Smooth muscle cell (in vitro differentiated cells): Measurements from ENCODE around the gene CYP4F2. TPM values are rescaled to one million over a fixed set of nuclear protein-coding genes. Genes with fewer than 3 reads are reported as not detected.
"Not testable (repeated sequence)": the region's sequence is repeated elsewhere in the genome, so short reads cannot be mapped to it uniquely, and the experiment has no call there.

Experiments used
- DNase-seq: peaks from one replicate; lab custom pipeline; 2025; ENCODE audit not compliant: unreplicated experiment; lab: John Stamatoyannopoulos, UW
- H2AFZ ChIP-seq: fragments of 200-600 bp; sonication (generic); 2 replicates; pipeline ENCODE4 v1.6.0; 2016; ENCODE audit warnings: antibody characterized with exemption, low read depth, mild to moderate bottlenecking
- H3F3A ChIP-seq: fragments of 200-600 bp; sonication (generic); 2 replicates; pipeline ENCODE4 v1.6.0; 2017; ENCODE audit warnings: antibody characterized with exemption, low read depth
- H3K27ac ChIP-seq: fragments of 200-600 bp; sonication (generic); 2 replicates; pipeline ENCODE4 v1.5.1; 2016; ENCODE audit warnings: low read depth, mild to moderate bottlenecking
- H3K27me3 ChIP-seq: fragments of 200-600 bp; sonication (generic); 2 replicates; pipeline ENCODE4 v1.6.1; 2016; ENCODE audit warnings: low read depth, mild to moderate bottlenecking
- H3K36me3 ChIP-seq: fragments of 200-600 bp; sonication (generic); 2 replicates; pipeline ENCODE4 v1.5.1; 2016; ENCODE audit warnings: low read depth
- H3K4me1 ChIP-seq: fragments of 200-600 bp; sonication (generic); 2 replicates; pipeline ENCODE4 v1.5.1; 2016; ENCODE audit warnings: low read depth
- H3K4me2 ChIP-seq: fragments of 200-600 bp; sonication (generic); 2 replicates; pipeline ENCODE4 v1.6.0; 2016; ENCODE audit warnings: mild to moderate bottlenecking
- H3K4me3 ChIP-seq: fragments of 200-600 bp; sonication (generic); 2 replicates; pipeline ENCODE4 v1.5.1; 2016; ENCODE audit warnings: mild to moderate bottlenecking
- H3K79me2 ChIP-seq: fragments of 200-600 bp; sonication (generic); 2 replicates; pipeline ENCODE4 v1.6.0; 2016; ENCODE audit warnings: low read depth, mild to moderate bottlenecking
- H3K9ac ChIP-seq: fragments of 200-600 bp; sonication (generic); 2 replicates; pipeline ENCODE4 v1.6.0; 2016; ENCODE audit warnings: low read depth
- H3K9me3 ChIP-seq: fragments of 200-600 bp; sonication (generic); replicated peaks from 2 replicates; pipeline ENCODE4 v1.5.1; 2016; ENCODE audit warnings: low read depth
- H4K20me1 ChIP-seq: fragments of 200-600 bp; sonication (generic); 2 replicates; pipeline ENCODE4 v1.6.0; 2016; ENCODE audit warnings: low read depth
- CTCF ChIP-seq: fragments of 200-600 bp; sonication (generic); IDR thresholded peaks from 2 replicates; pipeline ENCODE4 v1.5.1; 2017; ENCODE audit warnings: borderline replicate concordance, mild to moderate bottlenecking, antibody characterized with exemption; ENCODE audit not compliant: insufficient read depth, poor library complexity, severe bottlenecking
- WGBS: methylation state at CpG from one replicate; pipeline ENCODE4 v1.1.7; 2016; ENCODE audit warnings: low lambda C conversion rate; 5-methylcytosine and 5-hydroxymethylcytosine counted together
- polyA plus RNA-seq: library from polyadenylated mRNA; unstranded; fragments of >200 nt; fragmentation: Nextera tagmentation; extraction: Ambion mirVana; gene quantifications from 2 replicates; pipeline ENCODE4 v1.2.1, GENCODE V29; 2016
- total RNA-seq: library from RNA; depleted of rRNA; stranded (reverse); fragments of >200 nt; gene quantifications from 2 replicates; pipeline ENCODE4 v1.2.3, GENCODE V29; 2014

Gene CYP4F2
- total and polyA plus RNA-seq, 2 experiments from 2014 or later: not detected

DNA sequence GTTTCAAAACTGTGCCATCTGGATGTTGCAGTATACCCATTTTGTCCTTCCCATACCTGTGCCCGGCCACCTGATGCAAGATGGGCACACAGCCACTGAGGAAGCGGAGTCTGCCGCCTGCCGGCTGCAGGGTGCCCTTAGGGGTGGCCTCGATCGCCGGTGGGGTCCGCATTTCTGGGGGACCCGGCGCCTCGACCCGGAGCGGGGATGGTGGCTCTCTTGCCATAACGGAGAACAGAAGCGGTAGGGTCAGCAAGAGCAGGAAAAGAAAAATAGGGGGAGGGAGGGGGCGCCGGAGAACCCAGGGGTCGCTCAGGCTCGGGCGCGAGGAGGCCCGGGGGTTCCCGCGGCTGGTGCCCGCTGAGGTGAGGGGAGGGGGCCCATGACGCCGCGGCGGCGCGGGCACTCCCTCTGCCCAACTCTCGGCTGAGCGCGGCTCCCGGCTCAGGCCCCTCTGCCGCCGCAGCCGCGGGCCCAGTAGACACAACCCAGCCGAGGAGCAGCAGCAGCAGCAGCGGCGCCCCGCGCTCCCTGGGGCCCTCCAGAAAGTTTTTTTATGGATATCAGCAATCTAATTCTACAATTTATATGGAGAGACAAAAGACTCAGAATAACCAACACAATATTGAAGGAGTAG is 13.8 kb upstream of the CYP4F2 start:
- Histone ChIP-seq H3K79me2 (no peaks in the 10 kb centered on the region), H3K4me3 (no peak overlapping the region), H3K27ac (no peak overlapping the region), H3F3A (no peaks in the 10 kb centered on the region), H3K4me2 (no peak overlapping the region), H3K4me1 (no peaks in the 10 kb centered on the region), H3K9ac (no peak overlapping the region), H3K27me3 (no peaks in the 10 kb centered on the region), H4K20me1 (no peaks in the 10 kb centered on the region), H3K36me3 (no peaks in the 10 kb centered on the region), H3K9me3 (peaks cover under 1% of the 10 kb centered on the region), H2AFZ (no peak overlapping the region)
- WGBS: 95% methylated on average over 35 of the region's 44 CpGs
- TF ChIP-seq CTCF: no peak
- no peak for DNase-seq

- H4K20me1 ChIP-seq: no peaks in the 10 kb centered on the region
- H3K36me3 ChIP-seq: no peaks in the 10 kb centered on the region
- H3K4me2 ChIP-seq: no peak overlapping the region
- no peaks in the 10 kb centered on the region for H3K27me3 ChIP-seq
- no peaks in the 10 kb centered on the region for H3K79me2 ChIP-seq
- no peak overlapping the region for H3K27ac ChIP-seq
- no peak for TF ChIP-seq CTCF
- H3F3A ChIP-seq: no peaks in the 10 kb centered on the region
- H3K4me1 ChIP-seq: no peaks in the 10 kb centered on the region
- H3K4me3 ChIP-seq: no peak overlapping the region
- no peak overlapping the region for H3K9ac ChIP-seq
- peaks cover 9% of the 10 kb centered on the region for H3K9me3 ChIP-seq
- no peak overlapping the region for H2AFZ ChIP-seq
- no peak for DNase-seq
Observed at GRCh38 chr19:15905026-15905425, 7.2 kb upstream of the CYP4F2 start.

GRCh38 chr19:15902898-15903297 is 5.0 kb upstream of the CYP4F2 start:
- not testable (repeated sequence) for H3K27me3 ChIP-seq, H3K79me2 ChIP-seq, H3K27ac ChIP-seq, H3K4me3 ChIP-seq, H3K4me2 ChIP-seq, H3K4me1 ChIP-seq, H3K36me3 ChIP-seq, H3F3A ChIP-seq, DNase-seq, H3K9me3 ChIP-seq, H4K20me1 ChIP-seq, H3K9ac ChIP-seq, H2AFZ ChIP-seq
- WGBS: 81% methylated on average over 29 of the region's 29 CpGs

GRCh38 chr19:15902254-15902653 is 4.4 kb upstream of the CYP4F2 start:
- Histone ChIP-seq H3K4me1 (no peaks in the 10 kb centered on the region), H3K36me3 (no peaks in the 10 kb centered on the region), H3K79me2 (no peaks in the 10 kb centered on the region), H3F3A (no peaks in the 10 kb centered on the region), H3K27ac (no peak overlapping the region), H3K9ac (no peak overlapping the region), H3K4me3 (no peak overlapping the region), H4K20me1 (no peaks in the 10 kb centered on the region), H3K27me3 (no peaks in the 10 kb centered on the region), H3K4me2 (no peak overlapping the region), H3K9me3 (peaks cover 9% of the 10 kb centered on the region), H2AFZ (no peak overlapping the region)
- no peak for DNase-seq
- 77% methylated on average over 11 of the region's 11 CpGs for WGBS
- TF ChIP-seq CTCF: no peak
